HTERT RPE-1 (cell line): ENCODE data around the gene PPP2R2B.
"Not testable (repeated sequence)": the region's sequence is repeated elsewhere in the genome, so short reads cannot be mapped to it uniquely, and the experiment has no call there.

Experiments used
- in situ Hi-C: fragments of 300-500 bp; cut with MboI; formaldehyde crosslinking; loops from 4 replicates; pipeline ENCODE4 v1.14.3; 2020; ENCODE audit warnings: low sequenced_read_pairs

The PPP2R2B gene

DNA sequence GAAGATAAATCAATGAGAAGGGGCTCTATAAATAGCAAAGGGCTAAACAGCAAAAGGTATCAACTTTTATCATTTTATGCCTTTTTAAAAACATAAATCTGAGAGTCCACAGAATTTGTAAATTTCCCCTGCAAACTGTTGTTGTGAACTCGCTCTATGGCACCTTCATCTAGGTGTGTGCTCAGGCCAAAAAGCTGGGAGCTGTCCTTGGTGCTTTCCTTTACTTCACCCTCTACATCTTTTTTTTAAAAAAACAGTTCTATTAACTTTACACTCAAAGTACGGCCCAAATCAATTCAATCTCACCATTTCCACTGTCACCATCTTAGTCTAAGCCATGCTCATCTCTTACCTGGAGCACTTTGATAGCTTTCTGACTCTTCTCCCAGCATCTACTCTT lies 254.4 kb downstream of the PPP2R2B start:
- in situ Hi-C loops, result no loop called here

DNA sequence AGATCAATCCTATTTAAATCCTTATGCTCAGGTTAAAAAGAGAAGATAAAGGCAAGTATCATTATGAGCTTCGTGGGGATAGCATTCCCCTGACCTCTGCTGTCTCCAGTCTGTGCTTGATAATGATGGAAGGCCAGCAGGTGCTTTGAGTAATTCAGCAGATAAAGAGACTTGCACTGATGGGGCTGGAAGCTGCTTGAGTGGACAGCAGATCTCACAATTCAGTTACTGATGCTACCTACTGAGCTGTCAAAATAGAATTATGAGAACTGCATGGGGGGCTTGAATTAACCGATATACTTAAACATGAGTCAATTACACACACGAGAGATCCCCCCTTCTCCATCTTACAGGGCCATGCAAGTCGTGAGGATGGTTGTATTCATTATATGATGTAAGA lies 254.9 kb downstream of the PPP2R2B start:
- in situ Hi-C loops, result no loop called here

DNA sequence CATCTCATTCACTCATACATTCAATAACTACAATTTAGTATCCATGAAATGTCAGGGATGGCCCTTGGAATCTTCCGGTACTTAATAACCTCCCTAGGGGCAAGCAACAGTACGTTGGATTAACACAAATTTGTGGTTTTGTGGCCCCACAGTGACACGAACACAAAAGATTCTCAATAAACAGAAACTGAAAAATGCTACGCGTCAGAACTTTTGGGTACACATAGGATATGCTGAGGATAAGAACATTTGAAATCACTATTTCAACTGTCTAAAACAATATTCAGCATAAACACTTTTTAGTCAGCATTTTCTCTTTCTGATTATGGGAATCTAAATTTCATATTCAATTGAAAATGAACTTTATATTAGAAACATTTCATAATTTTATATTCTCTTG lies 255.5 kb downstream of the PPP2R2B start:
- in situ Hi-C loops, result no loop called here

DNA sequence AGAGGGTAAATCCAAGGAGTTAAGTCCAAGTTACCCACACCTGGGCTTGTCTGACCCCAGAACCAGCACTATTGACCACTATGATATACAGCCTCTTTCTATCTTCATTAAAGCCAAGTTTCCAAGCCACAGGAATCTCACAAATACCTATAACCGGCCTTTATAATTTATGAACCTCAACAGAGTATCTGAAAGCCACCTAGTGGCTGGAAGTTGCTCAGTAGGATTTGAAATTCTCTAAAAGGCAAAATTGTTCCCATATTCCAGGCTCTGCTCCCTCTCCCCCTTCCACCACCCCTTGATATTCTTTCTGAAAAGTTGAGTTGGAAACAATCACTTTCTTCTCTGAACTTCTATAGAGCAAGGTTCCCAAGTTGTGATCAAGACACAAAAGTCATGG lies 256.2 kb downstream of the PPP2R2B start:
- in situ Hi-C loops, result no loop called here

DNA sequence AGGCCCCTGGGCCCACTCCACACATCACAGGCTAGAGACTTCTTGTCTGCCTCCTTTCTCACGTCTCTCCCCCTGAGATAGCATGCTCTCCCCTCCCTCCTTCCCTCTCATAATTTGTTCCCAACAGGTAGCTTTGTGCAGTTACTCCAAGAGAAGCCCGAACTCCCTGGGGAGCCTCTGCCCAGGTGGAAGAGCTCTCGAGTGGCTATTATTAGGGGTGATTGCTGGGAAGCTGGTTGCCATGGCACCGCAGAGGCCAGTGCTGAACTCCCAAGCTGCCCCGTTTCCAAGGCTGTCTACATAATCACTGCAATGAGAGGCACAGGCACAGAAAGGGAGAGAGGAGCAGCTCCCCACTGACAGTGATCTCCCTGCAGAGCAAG lies 257.9 kb downstream of the PPP2R2B start:
- in situ Hi-C loops, result no loop called here

DNA sequence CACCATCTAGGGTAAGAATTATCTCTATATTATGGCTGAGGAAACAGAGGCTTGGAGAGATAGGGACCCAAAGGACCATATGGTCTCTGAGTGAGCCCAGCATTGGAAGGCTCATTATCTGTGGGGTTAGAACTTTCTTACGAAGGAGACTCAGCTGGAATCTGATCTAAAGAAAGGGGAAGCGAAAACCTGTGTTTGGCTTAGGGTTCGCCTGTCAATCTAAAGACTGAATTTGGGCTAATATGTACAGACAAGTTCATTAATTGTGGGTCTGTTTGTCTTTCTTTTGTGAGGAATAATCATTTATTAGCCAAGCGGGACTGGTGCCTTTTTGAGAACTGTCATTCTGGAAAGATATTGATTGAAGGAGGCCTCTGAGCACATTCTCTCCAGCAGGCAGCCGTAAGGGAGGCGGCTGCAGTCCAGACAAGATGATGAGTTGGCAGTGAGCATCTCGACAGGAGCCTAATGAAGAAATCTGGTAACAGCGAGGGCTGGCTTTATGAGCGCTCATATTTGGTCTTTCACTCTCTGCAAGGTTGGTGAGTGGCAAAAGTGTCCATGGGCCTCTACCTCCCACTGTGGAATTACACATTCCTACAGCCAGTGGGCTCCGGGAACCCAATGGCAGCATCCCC lies 258.4 kb downstream of the PPP2R2B start:
- in situ Hi-C loops, result no loop called here

DNA sequence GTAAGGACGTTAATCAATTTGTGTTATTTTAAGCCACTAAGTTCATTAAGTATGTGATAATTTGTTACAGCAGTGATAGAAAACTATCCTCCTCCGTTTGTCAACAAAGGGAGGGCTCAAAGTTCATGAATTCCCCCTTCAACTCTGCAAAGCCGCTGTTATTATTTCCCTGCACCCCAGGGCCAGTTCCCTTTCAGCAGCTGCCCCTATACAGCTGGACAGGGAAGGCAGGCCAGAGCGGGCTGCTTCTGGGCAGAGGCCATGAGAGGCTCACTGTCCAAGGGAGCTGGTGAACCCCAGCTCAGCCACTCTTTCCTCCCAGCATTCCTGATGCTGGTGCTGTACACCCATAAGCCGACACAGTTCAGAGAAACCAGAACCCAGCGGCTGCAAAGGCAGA lies 260.1 kb downstream of the PPP2R2B start:
- in situ Hi-C loops, result no loop called here

DNA sequence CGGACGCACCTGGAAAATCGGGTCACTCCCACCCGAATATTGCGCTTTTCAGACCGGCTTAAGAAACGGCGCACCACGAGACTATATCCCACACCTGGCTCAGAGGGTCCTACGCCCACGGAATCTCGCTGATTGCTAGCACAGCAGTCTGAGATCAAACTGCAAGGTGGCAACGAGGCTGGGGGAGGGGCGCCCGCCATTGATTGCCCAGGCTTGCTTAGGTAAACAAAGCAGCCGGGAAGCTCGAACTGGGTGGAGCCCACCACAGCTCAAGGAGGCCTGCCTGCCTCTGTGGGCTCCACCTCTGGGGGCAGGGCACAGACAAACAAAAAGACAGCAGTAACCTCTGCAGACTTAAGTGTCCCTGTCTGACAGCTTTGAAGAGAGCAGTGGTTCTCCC lies 268.8 kb downstream of the PPP2R2B start:
- in situ Hi-C loops, result not testable (repeated sequence)

DNA sequence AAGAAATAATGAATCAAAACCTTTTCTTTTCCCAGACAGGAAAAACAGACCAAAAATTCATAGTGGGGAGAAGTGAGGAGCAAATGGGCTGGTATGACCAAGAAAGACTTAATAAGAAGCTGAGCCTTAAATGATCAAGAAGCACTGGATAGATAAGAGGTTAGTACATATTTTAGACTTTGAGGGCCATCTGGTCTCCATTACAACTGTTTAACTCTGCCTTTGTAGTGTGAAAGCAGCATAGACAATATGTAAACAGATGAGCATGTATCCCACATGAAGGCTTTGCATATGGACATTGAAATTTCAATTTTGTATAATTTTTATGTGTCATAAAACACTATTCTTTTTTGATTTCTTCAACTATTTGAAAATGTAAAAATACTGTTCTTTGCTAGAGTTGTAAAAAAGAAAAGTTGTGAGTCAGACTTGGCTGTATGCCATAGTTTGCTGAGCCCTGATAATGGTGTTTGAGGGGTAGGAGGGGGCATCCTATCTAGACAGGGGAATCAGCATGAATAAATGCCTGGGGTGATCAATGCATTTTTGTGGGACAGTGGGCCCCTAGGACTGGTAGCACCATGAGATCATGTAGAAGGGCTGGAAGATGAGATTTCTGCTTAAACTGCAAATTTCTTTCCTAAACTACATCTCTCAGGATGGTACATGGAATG lies 270.8 kb downstream of the PPP2R2B start:
- in situ Hi-C loops, result no loop called here

DNA sequence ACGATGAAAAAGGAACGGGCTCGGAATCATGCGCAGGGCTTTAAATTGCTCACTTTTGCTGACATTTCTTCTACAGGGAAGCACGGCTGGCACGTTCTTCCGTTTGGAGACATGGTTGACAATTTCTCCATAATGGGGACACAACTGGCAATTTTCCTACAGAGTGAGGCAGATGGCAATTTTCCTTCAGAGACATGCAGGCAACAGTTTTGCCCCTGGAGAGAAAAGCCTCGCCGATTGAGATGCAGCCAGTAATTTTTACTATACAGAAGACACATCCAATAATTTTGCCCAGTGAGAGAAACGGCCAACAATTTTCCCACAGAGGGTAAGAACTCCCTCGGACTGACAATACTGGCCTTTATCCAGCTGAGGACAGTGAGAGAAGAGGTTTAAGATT lies 271.7 kb downstream of the PPP2R2B start:
- in situ Hi-C loops, result no loop called here

DNA sequence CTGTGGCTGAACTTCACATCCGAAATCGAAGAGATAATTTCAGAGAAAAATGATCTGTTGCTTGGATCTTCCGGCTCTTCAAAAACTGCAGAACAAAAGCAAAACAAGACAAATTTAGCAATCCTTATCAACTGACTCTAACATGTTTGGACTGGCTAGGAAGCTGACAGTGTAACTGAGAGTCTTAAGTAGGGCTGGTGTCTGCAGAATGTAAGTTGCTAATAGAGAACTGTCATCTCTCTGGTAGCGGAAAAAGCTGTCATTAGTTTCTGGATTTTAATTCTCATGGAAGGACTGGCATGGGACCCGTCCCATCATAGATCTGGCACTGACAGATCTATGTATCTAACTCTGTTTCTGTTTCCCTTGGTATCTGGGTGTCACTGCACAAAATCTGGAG lies 278.2 kb downstream of the PPP2R2B start:
- in situ Hi-C loops, result no loop called here

DNA sequence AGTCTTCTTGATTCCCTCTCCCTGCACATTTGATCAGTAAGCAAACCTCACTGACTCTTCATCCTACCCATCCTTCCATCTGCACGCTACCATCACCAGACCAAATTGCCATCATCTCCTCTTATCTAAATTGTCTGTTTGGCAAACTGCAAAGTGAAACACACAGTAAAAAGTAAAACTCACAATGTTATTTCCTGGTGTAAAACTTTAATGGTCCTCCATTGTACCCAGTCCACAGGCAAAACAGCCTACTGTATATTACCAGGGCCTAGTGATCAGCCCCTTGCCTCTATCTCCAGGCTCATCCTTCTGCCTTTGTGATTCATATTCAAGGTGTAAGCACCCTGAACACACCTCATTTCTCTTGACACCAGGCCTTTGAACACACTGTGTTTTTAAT lies 279.3 kb downstream of the PPP2R2B start:
- in situ Hi-C loops, result no loop called here

DNA sequence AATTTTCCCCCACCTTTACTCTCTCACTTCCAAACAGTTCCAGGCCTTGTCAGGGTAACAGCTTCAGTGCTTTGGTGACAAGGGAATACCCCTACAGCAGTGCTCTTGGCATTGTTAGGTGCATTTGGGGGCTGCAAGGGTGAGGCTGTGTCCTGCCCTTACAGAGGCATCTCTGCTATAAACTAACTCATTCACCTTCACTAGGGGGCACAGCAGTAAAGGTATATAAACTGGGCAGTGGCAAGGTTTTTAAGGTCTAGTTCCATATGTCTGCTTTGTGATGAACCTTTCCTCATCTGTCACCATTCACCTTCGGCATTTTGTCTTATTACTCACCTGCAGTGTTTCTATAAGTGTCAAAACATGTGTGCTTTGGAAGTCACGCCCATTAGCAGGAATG lies 283.5 kb downstream of the PPP2R2B start:
- in situ Hi-C loops, result no loop called here

DNA sequence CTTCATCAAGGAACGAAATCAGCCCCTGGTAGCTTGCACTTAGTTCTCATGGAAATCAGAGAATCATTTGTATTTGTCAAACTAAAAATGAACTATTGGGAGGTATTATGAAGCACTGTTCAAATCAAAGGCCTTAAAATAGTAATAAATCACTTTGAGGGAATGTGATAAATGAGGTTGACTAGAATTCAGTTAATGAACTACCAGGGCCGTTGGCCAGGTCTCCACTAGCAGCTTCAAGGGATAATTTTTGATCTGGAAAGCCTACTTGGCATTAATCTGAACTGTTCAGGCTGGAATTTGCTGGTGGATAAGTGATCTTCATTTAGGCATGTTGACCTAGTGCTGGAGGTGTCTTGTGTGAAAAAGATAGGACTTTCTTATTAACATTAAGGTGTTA lies 286.2 kb downstream of the PPP2R2B start:
- in situ Hi-C loops, result no loop called here

DNA sequence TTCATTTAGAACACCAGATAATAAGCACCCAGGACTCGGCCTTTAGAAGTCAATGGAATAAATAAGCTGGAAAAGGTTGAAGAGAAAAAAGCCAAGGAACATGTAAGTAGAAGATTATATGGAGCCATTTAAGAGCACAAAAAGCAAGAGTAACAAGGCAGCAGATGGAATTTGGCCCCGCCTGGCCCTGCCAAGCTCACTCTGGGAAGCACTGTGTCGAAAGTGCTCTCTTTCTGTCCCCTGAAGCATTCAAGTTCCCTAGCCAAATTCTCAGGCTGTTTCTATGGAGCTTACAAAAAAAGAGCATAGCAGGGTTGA lies 289.6 kb downstream of the PPP2R2B start:
- in situ Hi-C loops, result no loop called here

DNA sequence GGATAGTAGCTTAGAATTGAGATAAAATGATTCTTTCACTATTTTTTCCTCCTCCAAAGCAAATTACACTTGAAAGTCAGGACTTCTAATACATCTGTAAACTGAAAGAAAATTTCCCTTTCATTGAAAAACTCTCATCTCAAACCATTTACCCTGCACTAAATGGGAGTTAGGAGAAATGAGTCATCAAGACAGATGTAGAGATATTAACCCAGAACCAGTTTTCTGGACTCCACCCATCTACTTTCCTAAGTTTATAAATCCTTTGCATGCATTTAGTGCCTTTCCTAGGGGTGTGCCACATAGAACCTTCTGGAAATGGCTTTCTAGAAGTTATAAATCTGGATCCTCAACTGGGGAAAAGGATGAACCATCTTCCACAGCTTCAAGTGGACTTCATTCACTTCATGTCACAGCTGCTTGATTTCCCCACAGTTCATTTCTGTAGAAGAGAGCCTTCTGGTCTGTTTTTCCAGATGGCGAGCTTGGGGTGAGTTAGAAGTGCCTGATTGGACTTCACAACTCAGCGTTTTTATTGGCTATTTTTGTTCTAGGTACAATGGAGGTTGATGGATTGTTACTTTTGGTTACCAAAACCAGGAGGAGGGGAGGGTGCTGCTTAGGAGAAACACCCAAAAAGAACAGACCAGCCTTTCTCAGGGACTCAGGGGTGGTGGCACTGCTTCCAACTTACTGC lies 290.1 kb downstream of the PPP2R2B start:
- in situ Hi-C loops, result no loop called here

DNA sequence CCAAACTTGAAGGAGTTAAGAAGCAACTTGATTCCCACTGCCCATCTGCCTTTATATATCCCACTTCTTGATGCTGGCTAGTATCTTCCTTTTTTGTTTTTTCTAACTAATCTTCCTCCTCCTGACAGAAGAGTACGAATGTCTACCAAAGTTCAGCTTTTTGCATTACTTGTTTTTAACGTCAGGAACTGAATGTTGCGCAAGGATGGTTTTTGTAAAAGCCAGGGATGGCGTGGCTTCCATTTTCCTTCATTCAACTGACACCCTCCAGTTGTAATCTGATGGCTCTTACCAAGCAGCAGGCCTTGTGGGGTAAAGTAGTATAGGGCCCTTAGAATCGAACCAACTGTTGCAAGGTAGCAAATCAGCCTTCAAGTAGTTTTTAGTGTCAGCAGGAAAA lies 291.8 kb downstream of the PPP2R2B start:
- in situ Hi-C loops, result no loop called here

DNA sequence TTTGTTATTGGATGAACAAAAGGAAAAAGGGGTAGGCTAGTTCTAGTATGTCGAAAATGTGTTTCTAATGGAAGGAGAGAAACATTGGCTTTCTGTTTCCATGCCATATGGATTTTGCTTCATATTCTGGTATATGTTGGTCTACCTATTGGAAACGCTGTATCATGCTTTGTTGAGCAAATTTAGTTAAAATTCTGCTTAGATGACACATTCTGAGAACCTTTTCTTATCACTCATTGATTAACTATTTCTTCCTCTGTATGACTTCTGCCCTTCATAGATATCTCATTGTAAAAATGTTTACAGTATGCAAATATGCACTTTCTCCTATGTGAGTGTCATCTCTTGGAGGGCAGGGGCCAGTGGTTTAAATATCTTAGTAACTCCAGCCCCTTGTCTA lies 293.8 kb downstream of the PPP2R2B start:
- in situ Hi-C loops, result no loop called here

DNA sequence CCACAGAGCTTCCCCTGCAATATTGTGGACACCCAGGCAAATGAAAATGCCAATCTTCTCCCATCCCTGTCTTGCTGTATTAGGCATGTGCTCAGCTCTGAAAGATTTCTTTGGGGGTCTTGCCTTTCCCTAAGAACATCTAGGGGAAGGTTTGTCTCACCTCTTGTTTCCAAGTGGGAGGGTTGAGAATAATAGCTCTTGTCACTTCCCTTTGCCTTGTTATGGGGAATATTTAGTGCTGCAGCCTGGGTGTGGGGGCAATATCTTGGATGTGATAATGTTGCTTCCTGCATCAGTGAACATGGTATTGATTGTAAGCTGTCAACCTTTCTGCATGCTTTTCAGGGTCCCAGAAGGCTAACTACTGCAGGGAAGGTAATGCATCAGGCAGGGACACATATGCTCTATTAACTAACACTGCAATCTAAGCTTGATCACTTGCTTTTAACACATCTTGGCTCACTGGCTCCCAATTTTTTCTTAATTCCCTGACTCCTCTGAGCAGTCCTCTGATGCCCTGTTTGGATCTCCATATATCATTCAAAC lies 296.4 kb downstream of the PPP2R2B start:
- in situ Hi-C loops, result no loop called here

DNA sequence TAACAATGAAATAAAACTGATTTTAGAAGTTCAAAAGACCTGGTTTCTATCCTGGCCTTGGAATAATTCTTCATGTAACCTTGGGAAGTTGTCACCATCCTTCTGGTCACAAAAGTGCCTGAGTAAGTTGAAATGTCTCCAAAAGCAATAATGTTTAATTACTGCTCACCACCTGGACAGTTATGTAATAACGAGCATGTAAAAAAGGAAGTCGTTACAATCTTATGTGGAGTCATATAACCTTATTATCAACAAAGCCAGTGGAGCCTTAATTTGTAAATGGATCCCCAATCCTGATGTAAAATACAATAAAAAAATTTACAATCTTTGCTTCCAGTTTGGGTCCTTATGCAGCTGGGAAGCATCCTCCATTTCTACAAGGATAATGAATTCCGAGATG lies 298.3 kb downstream of the PPP2R2B start:
- in situ Hi-C loops, result no loop called here

DNA sequence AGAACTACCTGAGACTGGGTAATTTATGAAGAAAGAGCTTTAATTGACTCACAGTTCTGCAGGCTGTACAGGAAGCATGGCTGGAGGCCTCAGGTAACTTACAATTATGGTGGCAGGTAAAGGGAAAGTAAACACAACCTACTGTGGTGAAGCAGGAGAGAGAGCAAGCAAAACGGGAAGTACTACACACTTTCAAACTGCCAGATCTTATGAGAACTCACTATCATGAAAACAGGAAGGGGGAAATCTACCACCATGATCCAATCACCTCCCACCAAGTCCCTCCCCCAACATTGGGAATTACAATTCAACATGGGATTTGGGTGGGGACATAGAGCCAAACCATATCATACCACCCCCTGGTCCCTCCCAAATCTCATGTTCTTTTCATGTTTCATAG lies 303.8 kb downstream of the PPP2R2B start:
- in situ Hi-C loops, result no loop called here

DNA sequence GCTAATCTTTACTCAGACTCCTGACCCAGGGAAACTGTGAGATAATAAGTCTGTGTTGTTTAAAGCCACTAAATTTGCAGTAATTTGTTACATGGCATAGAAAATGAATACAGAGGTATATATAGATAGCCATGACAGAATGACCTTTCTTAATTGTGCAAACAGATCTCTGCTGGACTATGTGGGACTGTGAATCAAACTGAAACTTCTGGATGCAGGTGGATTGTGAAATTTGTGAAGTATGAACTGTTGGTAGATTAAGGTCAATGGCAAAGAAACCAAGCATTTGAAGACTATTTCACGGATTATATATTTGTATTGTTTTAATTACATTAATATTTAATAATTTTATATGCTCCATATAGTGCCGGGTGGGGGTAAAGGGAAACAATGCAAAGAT lies 310.4 kb downstream of the PPP2R2B start:
- in situ Hi-C loops, result no loop called here
